Activated gamma-delta T cell (primary cell): ENCODE data around the gene ITK.
"Not testable (repeated sequence)": the region's sequence is repeated elsewhere in the genome, so short reads cannot be mapped to it uniquely, and the experiment has no call there.

Experiments used
- DNase-seq: peaks from one replicate; lab custom pipeline; 2025; lab: John Stamatoyannopoulos, UW

The ITK gene

GRCh38 chr5:157210652-157211051, 30.0 kb downstream of the ITK start:
- DNase-seq = not testable (repeated sequence)

GRCh38 chr5:157212307-157212706, 31.7 kb downstream of the ITK start:
- no peak for DNase-seq

- no peak for DNase-seq
Measured at GRCh38 chr5:157213527-157214243, 33.0 kb downstream of the ITK start.

- no peak for DNase-seq
Measured at GRCh38 chr5:157214415-157214814, 33.8 kb downstream of the ITK start.

GRCh38 chr5:157214861-157215513, 34.3 kb downstream of the ITK start:
- no peak for DNase-seq

DNA sequence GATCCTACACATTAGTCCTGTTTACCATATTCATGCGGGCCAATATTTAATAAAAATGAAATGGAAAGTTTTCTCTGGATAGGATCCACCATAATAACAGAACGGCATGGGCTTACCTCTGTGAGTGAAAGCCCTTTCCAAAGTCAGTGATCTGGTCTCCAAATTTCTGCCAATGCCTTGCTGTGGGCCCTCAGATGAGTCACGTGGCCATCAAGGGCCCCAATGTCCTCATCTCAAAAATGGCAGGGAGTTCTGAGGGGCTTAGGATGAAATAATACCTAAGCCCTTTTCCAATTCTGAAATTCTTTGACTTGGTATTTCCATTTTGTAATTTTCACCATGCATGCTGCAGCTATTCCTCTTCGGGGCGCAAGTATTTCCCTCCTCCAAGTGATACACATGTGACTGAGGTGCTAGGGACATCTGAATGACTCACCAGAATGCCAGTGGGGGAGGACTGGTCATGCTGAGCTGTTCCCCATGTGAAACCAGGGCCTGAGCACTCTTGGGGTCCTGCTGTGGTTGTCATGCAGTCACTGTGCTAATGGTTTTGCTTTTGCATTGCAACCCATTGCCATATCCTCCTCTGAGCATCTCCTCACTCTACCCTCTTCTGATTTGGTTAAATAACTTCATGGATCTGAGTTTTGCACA, 35.0 kb downstream of the ITK start:
- DNase-seq = no peak

DNA sequence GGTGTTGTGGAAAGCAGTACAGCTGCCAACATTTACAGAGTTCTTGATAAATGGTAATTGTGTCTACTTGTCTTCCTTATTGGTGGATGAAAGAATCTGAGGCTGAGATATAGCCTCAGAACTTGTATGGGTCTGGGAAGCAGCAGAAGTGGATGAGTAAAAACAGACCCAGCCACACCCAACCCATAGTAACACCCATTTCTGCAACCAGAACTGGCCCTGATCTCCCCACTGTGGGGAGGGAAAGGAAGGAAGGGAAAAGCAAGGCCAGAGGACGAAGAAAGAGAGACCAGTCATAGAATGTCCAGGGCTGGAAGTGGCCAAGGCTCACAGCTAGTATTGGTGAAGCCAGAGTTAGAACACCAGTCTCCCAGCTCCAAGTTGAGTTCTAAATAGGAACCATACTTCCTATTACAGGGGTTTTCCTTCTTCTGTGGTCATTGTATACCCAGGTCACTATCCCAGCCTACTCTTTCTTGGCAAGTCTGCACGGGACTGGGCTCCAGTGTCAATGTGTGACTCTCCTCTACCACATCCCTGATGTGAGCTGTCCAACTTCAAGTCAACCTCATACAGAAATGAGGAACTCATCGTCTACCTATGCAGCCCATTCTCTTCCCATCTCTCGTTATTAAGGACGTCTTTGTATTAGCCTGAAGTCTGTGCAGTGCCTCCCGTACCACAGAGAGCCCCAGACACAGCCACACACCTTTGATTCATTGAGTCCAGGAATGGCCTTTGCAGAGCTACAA, 35.9 kb downstream of the ITK start:
- DNase-seq = no peak

GRCh38 chr5:157217289-157218024, 36.8 kb downstream of the ITK start:
- no peak for DNase-seq

DNA sequence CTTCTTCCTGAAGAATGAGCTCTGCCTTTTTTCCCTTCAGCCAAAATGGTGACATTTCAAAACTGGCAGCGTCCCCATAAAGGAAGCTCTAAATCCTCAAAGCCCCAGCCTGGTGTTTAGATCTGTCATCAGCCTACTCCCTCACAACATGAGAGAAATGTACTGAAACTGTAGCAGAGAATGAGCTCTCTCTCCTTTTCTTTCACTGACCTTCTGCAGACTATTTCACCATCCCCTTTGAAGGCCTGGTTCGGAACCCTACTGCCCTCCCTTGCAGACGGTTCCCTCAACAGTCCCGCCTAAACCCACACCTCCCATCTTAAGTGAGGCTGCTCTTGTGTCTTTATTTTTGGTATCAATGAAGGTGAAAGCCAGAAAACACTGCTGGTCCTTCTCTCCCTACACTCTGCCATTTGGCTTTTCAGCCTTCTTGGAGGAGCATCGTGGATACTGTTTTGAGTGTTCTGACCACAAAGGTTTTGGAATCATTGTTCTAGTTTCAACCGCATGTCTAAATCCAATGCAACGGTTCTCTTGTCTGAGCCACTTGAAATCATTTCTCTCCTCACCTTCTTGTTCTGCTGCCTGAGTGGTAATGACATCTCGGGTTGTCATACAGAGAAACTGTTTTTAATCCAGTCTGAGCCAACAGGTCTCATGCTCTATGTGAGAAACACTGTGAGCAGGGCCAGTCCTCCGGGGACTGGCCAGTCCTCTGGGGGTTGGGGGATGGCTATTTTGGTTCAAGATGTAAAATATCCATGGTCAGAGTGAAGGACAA, 39.0 kb downstream of the ITK start:
- DNase-seq = no peak

DNA sequence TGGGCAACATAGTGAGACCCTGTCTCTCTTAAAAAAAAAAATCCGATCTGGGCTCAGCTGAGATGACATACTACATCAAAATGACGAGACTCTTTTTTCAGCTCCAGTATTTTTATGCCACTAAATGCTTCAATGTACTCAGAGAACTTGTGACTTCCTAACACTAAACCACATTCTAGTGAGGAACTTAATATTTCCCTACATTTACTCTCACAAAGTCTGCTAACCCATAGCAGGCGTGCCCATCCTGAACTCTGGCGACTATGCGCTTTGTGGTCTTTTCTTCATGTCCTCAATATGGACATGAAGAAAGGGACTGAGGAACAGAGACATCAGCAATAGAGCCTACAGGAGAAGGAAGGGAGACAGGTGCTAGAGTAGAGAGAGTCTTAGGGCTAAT, 41.3 kb downstream of the ITK start:
- no peak for DNase-seq

DNA sequence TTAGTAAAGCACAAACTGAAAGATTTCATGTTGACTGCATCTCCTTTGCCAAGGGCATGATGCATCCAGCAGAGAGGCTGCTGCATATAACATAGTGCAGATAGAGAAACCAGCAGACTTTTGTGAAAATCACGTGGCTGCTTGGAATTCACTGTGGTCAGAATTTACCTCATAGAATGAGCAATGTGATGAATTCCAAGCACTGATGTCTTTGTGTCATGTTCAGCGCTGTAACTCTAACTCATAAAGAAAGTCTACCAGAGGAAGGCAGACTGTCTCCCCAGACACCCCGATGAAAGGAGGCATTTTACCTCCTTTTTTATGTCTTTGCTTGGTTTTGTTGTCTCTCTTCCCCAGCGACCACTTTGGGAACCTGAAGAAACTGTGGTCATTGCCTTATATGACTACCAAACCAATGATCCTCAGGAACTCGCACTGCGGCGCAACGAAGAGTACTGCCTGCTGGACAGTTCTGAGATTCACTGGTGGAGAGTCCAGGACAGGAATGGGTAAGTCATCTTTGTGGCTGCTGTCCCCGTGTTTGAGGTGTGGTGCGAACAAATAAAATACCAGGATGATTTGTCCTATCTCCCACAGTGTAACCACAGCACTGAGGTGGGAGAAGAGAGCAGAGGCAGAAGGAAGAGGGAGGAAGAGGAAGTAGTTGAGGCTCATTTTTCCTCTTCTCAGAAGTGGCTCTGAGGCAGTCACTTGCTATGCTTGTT, 42.0 kb downstream of the ITK start:
- no peak for DNase-seq

DNA sequence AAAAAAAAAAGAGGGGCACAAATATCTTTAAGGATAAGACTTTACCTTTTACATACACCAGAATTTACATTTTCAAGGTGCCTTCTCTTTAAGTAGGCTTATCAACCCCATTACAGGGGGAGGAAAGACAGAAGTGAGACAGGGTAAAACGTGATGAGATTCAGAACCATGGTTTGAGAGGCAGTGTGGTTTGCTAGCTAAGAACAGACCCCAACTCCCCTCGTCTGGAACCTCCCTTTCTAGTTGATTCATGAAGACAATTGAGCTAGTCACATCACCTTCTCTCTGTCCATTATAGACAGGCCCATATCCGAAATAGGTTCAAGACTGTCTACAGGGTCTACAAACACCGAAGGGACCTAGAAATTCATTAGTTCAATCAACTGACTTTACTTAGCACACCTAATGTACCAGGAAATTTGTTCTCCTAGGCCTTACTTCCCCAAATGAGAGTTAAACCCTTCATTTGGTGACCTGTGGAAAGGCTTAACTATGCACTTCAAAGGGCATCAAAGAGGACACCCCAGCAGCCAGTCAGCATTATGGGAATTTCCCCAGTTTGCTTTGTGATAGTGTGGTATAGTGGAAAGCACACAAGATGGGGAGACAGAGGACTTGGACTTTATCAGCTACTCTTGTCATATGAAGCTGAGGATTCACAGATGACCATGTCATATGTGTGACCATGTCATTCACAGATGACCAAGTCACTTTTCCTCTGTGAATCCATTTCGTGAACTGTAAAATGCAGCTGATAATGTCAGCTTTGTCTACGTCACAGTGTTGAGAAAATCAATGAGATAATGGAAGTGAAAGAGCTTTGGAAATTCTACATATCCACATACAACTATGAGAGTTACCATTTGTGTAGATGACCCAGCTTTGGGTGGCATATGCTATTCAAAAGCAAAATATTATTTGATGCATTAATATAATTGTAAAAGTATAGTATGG, 45.1 kb downstream of the ITK start:
- DNase-seq = no peak

GRCh38 chr5:157230610-157231009, 50.0 kb downstream of the ITK start:
- DNase-seq = no peak

DNA sequence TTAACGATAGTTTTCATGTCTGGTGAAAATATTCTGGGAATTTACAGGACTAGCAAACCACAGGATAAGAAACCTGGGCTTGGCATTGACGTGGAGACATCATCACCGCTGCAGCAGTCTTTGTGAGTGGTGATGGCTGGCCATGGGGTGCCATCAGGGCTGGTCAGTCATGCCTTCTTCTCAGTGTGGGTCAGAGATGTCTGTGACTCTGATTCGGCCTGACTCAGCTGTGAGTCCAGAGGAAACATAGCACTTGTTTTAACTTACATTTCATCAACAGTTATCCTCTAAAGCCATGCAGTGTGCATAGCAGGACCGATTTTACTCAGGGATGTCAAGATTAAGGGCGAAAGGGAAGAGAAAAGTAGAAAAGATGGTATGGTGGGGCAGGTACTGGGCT, 52.1 kb downstream of the ITK start:
- no peak for DNase-seq

GRCh38 chr5:157233515-157233914, 52.9 kb downstream of the ITK start:
- no peak for DNase-seq

GRCh38 chr5:157236423-157236822, 55.8 kb downstream of the ITK start:
- DNase-seq = no peak

DNA sequence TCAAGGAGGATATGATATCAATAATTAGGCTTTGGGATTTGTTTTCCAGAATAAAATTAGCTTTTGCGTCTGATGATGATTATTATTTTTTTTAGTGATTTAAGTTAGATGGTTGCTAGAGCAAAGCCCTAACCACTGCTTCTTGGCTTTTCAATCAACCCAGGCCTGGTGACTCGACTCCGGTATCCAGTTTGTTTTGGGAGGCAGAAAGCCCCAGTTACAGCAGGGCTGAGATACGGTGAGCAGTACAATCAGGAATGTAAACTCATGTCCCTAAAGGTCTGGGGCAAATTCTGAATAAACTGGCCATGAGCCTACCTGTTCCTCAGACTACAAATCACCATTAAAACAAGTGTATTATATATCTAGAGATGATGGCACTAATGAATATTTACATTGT, 60.8 kb downstream of the ITK start:
- DNase-seq = no peak

DNA sequence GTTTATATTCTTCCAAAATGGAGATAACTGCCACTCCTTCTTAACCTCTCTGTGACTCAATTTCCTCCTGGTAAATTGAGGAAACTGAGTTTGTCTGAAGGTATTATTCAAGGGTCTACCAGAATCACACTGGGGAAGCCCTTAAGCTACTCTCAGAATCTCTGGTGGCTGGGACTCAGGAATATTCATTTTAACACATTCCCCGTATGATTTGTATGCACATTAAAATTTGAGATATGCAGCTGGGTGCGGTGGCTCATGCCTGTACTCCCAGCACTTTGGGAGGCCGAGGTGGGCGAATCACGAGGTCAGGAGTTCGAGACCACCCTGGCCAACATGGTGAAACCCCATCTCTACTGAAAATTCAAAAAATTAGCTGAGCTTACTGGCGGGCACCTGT, 64.1 kb downstream of the ITK start:
- DNase-seq = not testable (repeated sequence)

DNA sequence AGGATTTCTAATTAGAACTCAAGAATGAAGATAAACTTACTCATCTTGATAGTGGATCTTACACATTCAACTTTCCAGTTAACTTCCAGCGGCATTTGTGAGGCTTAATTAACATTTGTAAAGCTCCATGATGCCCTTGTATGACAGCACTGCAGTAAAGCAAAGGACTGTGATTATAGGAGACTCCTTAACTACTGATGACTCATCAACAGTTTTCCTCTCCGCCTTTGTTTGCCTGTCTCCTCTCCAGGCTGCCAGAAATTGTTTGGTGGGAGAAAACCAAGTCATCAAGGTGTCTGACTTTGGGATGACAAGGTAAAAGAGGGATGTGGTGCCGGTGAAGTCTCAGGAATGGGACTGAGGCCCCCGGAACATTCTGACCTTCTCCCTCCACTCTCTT, 64.8 kb downstream of the ITK start:
- DNase-seq = no peak
